Stimulated activated CD4-positive, alpha-beta T cell treated with anti-CD3 and anti-CD28 coated beads, TNF-alpha, amount 100 ng/mL, for 24 hours (primary cell): Measurements from ENCODE around the gene ALLC.

ENCODE experiments used
- DNase-seq, 3 experiments: peaks; one replicate each; pipeline ENCODE4 v3.0.0-alpha.2; 2020; ENCODE audit warnings: low read depth in 3 of 3

Gene ALLC

DNA sequence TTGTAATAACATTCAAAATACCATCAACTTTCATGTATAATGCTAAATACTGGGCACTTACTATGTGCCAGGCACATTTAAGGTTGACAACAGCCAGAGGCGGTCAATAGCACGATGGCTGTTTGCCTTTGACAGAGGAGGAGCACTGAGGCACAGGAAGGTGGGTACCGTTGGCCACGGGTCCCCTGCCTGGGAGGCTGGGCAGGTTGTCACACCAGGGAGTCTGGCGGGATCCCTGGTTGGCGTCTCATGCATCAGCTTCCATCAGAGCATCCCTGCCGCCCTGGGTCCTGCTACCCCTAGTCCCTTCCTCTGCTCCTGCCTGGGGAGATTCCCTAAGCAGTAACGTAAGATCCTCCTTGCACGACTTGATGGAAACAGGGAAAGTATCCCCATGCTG lies 19.4 kb downstream of the ALLC start:
- DNase-seq, result no peak

DNA sequence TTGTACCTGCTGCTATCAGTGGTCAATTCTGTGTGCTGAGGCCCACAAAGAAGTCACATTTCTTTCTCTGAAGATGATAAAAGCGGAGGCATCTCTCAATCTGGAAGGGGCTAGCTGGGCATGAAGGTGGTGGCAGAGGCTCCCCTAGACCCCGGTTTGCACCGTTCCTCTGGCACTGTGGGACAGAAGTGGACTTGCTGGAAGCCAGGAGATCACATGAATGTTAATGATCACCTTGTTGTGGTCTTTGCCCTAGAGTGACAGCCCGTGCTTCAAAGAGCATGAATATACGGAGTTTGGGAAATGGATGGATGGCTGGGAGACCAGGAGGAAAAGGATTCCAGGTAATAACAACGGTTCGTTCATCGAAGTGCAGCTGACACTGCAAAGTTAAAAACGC lies 20.2 kb downstream of the ALLC start:
- no peak for DNase-seq

DNA sequence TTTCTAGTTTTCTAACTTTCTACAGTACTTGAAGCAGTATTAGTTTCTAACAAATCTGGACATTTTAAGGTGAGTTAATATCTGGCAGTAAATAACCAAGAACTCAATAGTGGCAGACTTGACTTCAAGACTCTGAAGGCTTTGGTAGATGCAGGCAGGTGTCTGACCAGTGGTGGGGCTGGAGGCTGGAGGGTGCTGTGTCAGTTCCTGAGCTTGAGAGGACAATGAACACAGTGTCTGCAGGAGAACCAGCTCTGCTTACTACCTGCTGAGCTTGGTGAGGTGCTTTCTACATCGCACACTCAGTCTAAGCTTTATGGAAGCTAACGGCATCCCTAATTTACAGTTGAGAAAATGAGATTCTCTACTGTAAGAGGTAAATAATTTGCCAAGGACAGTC lies 21.2 kb downstream of the ALLC start:
- no peak for DNase-seq

- no peak for DNase-seq
Observed at GRCh38 chr2:3679616-3680393, 21.8 kb downstream of the ALLC start.

- no peak for DNase-seq
Observed at GRCh38 chr2:3680548-3681345, 22.7 kb downstream of the ALLC start.

GRCh38 chr2:3681625-3682024 lies 23.6 kb downstream of the ALLC start:
- no peak for DNase-seq

DNA sequence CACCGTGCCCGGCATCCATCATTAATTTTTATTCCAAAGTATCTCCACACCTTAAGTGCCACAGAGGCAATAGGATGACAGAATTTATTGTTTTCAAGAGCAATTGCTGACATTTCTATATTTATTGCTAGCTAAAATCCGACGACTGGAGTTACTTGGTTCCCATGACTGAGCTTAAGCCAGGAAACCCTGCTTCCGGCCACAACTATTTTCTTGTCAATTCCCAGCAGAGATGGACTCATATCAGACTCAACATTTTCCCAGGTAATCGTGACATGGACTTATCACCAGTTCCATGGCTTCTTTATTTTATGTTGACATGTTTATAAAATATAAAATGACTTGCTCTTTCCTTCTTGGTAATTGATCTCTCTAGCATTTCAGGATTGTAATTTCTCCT lies 24.8 kb downstream of the ALLC start:
- DNase-seq, result no peak

GRCh38 chr2:3683748-3684454 lies 25.9 kb downstream of the ALLC start:
- DNase-seq, result no peak

GRCh38 chr2:3689998-3690748 lies 32.2 kb downstream of the ALLC start:
- DNase-seq, result no peak

- no peak for DNase-seq
Observed at GRCh38 chr2:3692375-3692774, 34.4 kb downstream of the ALLC start.

DNA sequence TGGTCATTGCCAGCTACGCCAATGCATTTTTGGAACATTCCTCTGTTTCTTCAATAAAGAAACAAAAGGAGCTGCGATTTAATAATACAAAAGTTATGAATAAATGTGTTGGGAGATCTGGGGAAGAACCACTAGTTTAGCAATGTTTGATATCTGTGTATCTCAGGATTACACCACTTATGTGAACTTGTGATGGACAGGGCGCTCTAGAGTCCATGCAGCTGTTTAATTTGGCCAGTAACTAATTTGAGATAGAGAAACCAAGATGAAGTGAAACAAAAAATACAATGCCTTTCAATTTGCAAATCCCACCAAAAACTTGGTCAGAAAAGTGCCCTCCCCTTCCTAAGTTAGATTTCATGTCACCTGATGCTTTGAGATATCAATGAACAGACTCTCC lies 38.5 kb downstream of the ALLC start:
- no peak for DNase-seq

DNA sequence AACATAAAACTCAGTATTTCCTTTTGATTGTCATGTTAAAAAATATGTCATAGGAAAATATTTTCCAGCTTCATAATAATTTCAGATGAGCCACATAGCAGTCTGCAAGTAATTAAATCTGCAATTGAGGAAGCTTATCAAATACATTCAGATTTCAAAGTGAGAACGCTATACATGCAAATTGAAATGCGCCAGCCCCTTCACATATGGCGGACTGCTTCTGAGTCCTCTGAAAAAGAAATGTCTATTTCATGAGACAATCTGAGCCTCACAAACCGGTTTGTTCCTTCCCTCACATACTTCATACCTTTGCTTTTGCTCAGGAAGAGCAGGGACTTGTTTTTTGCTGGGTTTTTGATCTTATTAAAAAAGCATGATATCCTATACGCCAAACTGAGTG lies 43.1 kb downstream of the ALLC start:
- DNase-seq, result no peak

- DNase-seq, result no peak
Observed at GRCh38 chr2:3703236-3703756, 45.3 kb downstream of the ALLC start, which contains the start of gene DCDC2C. DCDC2C (plus strand) TSS chr2:3703575; CDS start chr2:3703752, 177 bp downstream.

DNA sequence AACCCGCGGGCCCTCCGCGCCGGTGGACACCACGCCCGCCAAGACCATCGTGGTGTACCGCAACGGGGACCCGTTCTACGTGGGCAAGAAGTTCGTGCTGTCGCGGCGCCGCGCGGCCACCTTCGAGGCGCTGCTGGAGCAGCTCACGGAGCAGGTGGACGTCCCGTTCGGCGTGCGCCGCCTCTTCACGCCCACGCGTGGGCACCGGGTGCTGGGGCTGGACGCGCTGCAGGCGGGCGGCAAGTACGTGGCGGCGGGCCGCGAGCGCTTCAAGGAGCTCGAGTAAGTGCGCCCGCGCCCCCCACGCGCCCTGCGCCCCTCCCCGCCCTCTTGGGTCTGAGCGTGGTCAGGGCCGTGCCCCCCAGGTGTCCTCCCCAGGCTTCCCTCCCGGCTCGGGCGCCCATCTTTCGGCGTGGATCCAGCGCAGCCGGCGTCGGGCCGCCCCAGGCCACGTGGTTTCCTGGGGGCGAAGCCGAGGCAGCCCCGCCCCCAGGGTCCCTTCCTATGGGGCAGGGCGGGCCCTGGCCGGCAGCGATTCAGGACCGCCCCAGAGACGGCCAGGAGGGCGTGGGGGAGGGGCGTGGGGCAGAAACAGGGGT lies 45.9 kb downstream of the ALLC start:
- no peak for DNase-seq

GRCh38 chr2:3704692-3705091 lies 46.7 kb downstream of the ALLC start:
- DNase-seq, result no peak

GRCh38 chr2:3705782-3706181 lies 47.8 kb downstream of the ALLC start:
- DNase-seq, result no peak

GRCh38 chr2:3706892-3707291 lies 48.9 kb downstream of the ALLC start:
- DNase-seq, result no peak

DNA sequence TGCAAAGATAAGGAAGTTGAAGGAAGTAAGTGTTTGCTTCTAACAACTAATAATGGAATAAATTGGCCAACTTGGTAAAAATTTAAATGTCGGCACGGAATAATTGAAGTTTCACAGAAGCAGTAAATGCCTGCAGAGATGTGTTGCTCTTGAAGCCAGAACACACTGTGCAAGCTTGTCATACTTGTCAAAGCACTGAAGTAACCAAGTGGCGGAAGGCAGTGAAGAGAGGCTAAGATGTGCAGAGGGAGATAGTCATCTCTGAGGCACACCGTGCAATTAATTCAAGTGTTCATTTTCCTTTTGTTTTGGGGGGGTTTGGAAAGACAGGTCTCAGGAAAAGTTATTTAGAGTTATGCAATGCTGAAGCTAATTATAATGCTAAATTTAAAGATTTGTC lies 50.6 kb downstream of the ALLC start:
- no peak for DNase-seq

- DNase-seq, result no peak
Observed at GRCh38 chr2:3709225-3709624, 51.2 kb downstream of the ALLC start.

DNA sequence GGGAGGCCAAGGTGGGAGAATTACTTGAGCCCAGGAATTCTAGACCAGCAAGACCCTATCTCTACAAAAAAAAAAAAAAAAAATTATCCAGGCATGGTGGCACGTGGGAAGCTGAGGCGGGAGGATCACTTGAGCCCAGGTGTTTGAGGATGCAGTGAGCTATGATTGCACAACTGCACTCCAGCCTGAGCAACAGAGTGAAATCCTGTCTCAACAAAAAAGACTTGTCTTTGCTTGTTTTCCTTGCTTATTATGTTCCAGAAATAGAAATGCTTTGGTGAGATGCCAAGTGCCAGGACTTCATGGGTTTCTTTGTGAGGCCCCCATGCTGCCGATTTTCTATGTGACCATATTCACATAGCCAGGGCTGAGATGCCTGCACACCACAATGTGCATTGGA lies 54.4 kb downstream of the ALLC start:
- no peak for DNase-seq

DNA sequence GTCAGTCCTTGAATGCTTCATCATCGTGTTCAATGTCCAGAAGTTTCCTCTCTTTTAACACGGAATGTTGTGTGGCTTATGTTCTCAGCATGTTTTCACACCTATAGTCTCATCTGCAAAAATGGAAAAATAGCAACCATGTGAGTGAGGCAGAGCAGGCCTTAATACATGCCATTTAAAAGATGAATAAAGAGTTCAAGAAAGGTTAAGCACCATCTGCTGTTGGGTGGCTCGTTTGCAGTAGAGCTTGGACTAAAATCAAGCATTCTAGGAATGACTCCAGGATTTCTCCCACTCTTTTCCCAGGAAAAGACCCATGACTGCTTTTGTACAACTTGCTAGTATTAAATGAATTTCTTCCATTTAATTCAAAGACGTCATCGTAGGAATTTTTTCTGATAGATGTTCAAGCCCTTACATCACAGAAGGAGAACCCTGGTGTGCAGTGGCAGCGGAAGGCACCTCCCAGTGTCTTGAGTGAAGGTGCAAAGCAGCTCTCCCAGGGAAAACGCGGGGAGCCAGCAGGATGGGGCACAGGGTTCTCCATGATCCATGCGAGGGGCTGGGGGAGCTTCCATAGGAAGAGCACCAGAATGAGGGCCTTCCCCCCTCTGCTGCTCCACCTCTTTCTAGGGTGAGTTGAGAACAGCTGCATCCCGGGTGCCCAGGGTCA lies 55.0 kb downstream of the ALLC start:
- DNase-seq, result no peak
